WTC11 (cell line): ENCODE measurements around the gene LCLAT1.
"Not testable (repeated sequence)": the region's sequence is repeated elsewhere in the genome, so short reads cannot be mapped to it uniquely, and the experiment has no call there.

Experiments used
- AFF4 ChIP-seq: sonication (generic); formaldehyde crosslinking; IDR thresholded peaks from 2 replicates; pipeline ENCODE4 v1.8.1; 2023; ENCODE audit warnings: mild to moderate bottlenecking, missing genetic modification reagents, borderline replicate concordance
- CDX4 ChIP-seq: fragments of 250-450 bp; sonication (Bioruptor Pico); IDR thresholded peaks from 2 replicates; pipeline ENCODE4 v1.9.0; 2021; ENCODE audit warnings: moderate library complexity, mild to moderate bottlenecking, inconsistent platforms, borderline replicate concordance
- CTCF ChIP-seq: fragments of 200-600 bp; IDR thresholded peaks from 2 replicates; pipeline ENCODE4 v1.8.0; 2022; ENCODE audit warnings: antibody characterized with exemption
- E2F1 ChIP-seq: sonication (generic); formaldehyde crosslinking; IDR thresholded peaks from 2 replicates; pipeline ENCODE4 v1.8.0; 2022; ENCODE audit warnings: mild to moderate bottlenecking, missing genetic modification reagents
- E2F4 ChIP-seq: sonication (generic); formaldehyde crosslinking; IDR thresholded peaks from 2 replicates; pipeline ENCODE4 v1.8.1; 2022; ENCODE audit warnings: low read depth, mild to moderate bottlenecking, moderate library complexity, missing genetic modification reagents, borderline replicate concordance
- ETV6 ChIP-seq: sonication (generic); formaldehyde crosslinking; IDR thresholded peaks from 2 replicates; pipeline ENCODE4 v1.8.1; 2022; ENCODE audit warnings: mild to moderate bottlenecking, missing genetic modification reagents
- ZBTB21 ChIP-seq: sonication (generic); formaldehyde crosslinking; IDR thresholded peaks from 2 replicates; pipeline ENCODE4 v1.8.1; 2023; ENCODE audit warnings: mild to moderate bottlenecking, missing genetic modification reagents, borderline replicate concordance

GRCh38 chr2:30643013-30643412 is 196.0 kb downstream of the LCLAT1 start:
- not testable (repeated sequence) for TF ChIP-seq CTCF; AFF4 (CRISPR knock-in tag); ETV6 (CRISPR knock-in tag); E2F1 (CRISPR knock-in tag); ZBTB21 (CRISPR knock-in tag); CDX4; E2F4 (CRISPR knock-in tag)
